GM19351 (cell line): Measurements from ENCODE around the gene SH3BP5.
A peak's percentile ranks its signal among the peaks of the same experiment; 100 is the strongest.

Experiments
- ATAC-seq: cut with Tn5 transposase; IDR thresholded peaks from one replicate; pipeline ENCODE4 v1.9.1; 2021; ENCODE audit warnings: mild to moderate bottlenecking, moderate library complexity; ENCODE audit not compliant: unreplicated experiment

Gene SH3BP5

DNA sequence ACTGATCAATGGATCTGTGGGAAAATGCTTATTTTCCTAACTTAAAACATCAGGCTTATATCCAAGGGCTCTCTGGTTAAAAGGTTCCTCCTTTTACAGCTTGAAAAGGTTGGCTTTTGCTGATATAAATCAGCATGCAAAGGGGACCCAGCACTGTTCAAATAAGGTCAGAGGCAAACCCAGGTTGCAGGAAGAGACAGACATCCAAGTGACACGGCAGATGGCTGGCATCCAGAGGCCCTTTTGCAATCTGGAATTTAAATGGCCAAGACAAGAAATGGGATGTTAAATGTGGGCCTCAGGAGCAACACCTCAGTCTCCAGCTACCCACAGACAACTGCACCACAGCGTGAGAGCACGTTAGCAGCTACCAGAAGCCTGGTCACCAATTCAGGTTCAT is 6.3 kb downstream of the SH3BP5 start:
- no peak for ATAC-seq

DNA sequence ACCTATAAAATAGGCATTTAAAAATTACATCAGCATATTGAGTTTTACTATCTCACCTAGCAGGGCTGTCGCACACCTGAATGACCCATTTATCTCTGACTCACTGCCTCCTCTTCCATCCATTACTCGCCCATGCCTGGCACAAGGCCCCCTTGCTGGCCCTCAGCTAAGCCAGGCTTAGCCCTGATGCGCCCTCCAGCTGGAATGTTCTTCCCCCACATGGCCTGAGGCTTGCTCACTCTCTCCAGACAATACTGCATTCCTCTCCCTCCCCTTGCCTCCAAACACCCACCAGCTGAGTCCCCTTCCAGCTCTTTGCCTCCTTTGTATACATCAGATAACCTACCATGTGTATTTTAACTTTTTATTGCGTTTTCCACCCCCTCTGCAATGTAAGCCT is 7.2 kb downstream of the SH3BP5 start:
- no peak for ATAC-seq

DNA sequence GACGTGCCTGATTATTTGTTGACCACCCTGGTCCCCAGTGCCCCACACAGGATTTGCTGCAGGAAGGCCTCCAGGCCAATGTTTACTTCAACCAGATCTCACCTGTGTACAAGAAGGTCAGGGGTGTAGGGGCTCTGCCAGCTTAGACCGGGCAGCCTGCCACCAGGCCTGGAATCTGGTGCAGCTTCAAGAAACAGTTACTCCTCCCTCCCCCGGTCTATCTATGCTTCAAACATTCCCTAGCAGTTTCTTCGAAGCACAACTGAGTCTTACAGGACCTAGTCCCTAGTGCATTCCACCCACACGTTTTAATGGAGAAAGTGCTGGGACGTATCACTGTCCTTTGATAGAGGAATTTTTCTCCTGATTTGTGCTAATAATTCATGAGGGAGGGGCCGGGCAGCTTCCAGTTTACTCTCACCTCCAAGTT is 8.0 kb downstream of the SH3BP5 start:
- no peak for ATAC-seq

DNA sequence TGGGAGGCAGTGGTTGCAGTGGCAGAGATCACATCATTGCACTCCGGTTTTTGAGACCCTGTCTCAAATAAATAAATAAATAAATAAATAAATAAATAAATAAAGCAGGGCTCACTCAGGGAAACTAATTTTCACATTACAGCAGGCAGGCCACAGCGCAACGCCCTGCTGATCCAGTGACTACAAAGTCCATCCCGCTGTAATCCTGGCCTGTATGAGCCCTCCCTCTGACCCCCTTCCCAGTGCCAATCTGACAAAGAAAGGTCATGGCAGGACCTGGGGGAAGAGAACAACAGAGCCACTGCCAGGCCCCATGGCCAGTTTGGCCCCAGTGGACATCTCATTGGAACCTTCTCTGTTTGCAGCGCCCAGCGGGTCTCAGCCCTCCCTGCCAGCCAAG is 9.3 kb downstream of the SH3BP5 start:
- no peak for ATAC-seq

DNA sequence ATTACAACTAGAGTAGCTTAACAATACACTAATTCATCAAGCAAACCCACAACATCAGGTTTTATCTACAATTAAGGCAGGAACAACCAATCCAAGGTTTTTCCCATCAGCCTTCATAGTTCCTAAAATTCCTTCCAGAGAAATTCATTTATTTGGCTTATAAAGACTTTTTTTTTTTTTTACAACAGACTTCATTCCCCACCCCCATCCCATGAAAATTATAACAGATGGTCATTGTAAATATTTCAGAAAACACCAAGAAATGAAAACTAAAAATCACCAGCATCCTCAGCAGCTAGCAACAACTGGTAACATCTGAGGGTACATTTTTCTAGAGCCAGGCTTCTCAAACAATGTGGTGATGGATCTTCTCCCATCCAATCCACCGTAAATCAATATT is 11.0 kb downstream of the SH3BP5 start:
- ATAC-seq: no peak

DNA sequence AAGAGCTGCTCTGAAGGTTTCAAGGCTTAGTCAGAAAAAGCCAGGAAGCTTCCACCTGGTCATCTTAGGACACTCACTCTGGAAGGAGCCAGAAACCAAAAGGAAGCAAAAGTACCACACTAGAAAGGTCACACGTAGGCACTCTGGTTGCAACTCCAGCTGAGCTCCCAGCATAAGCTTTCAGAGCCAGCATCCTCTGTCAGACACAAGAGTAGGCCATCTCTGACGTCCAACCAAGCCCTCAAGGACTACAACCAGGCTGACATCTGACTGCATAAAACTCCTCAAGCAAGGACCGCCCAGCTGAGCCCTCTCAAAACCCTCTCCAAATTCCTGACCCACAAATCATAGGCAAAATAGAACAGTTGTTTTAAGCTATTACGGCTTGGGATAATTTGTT is 12.8 kb downstream of the SH3BP5 start:
- no peak for ATAC-seq

DNA sequence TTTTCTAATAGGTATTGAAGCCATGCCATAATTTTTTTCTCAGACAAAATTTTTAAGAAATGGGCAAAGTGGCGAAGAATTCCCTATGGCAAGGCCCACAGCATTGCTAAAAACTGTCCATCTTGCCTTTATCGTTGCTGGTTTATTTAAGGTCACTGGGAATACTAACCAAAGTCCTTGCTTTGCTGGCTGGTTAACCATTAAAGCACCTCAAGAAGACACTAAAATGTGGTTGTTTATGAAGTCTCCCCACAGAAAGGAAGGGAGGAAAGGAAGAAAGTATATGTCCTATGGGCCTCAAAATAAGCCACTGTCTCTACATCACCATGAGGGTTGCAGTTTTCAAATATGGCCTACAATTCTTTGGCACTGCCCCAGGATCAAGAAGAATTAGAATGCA is 13.2 kb downstream of the SH3BP5 start:
- no peak for ATAC-seq

DNA sequence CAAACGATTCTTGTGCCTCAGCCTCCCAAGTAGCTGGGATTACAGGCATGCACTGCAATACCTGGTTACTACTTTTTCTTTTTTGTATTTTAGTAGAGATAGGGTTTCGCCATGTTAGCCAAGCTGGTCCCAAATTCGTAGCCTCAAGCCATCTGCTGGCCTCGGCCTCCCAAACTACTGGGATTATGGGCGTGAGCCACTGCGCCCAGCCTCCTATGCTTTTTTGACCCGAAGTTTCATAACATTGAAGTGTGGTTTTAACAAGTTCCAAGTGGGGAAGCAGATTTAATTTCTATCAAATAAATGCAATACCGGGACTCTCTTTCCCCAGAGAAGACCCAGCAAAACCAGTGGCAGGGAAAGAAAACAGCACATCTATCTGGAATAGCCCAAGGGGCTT is 13.7 kb downstream of the SH3BP5 start:
- ATAC-seq: no peak

DNA sequence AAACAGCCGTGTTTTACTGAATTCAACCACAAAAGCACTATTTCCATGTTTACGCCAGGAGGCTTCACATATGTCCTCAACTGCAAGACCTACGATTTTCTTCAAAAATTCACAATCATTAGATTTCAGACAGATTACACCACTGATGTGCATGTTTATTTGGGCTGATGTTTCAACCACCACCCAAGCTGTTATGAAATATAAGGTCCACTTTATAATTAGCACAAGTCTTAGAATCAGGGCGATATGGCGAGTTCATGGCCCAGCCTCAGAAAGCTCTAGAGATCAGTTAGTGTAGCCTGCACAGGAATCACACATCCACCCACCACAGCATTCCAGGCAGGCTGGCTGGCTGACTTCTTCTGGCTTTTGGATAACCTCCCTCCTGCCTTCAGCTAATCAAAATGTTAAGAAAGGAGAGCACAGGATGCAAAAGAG is 15.4 kb downstream of the SH3BP5 start:
- no peak for ATAC-seq

DNA sequence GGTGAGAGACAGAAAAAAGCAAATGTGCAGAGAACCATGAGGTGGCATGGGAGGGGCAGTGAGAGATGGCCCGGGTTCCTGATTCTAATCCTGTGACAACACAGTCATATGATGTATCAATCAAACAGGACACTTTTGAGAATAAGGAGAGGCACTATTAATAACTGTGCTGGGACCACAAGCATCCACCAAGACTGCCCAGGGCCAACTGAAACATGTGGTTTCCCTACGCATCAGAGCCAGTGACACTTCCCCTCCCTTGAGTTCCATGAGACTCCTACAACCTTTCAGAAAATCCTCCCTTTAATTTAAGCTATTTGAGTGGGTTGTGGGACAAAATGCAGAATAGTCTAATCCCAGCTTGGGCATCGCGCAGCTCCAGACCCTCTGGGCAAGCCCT is 17.4 kb downstream of the SH3BP5 start:
- ATAC-seq: no peak

DNA sequence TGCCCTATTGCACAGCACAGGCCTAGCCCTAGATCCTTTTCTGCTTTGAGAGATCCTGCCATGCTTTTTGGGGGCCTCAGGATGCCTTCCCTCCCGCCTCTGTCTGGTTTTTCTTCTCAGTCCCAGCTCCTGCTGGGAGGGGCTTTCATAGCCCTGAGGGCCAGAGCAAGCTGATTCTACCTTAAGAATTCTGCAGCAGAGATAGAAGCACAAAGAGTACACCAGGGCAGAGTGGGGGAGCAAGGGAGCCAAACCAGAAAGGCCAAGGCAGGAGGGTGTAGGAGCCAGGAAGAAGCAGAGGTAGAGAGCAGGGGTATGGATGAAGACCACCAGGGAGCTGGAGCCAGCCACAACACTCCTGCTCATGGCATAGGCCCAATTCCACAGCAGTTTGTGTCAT is 18.1 kb downstream of the SH3BP5 start:
- no peak for ATAC-seq

DNA sequence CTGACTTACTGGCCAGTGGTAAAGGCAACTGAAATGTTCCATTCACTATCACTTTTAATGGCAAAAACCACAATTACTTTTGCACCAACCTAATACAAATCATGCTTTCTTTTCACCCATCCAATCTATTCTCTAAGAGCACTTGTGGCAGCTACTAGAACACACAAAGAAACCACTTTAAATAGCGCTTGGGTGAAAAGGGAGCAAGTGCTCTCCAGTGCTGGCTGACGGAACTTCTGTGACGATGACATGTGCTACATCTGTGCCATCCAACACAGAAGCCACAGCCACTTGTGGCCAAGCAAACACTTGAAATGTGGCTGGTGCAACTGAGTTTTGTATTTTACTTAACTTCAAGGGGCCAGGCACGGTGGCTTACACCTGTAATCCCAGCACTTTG is 18.9 kb downstream of the SH3BP5 start:
- no peak for ATAC-seq

DNA sequence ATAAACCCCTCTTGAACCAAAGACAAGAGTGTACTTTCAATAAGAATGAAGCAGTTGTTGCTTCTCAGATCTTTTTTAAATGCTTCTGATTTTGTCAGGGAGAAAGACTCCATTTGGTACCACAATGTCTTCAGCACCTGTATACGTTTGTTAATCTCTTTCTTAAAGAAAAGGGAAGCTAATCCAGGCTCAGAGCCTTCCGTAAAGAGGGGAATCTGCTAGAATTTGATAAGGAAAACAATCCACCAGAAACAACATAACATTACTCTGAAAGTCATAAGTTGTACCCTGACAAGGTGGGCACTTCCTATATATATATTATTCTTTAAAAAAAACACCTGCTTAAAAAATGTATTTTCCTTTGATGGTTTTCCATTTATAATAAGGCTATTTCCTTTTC is 19.8 kb downstream of the SH3BP5 start:
- ATAC-seq: no peak

DNA sequence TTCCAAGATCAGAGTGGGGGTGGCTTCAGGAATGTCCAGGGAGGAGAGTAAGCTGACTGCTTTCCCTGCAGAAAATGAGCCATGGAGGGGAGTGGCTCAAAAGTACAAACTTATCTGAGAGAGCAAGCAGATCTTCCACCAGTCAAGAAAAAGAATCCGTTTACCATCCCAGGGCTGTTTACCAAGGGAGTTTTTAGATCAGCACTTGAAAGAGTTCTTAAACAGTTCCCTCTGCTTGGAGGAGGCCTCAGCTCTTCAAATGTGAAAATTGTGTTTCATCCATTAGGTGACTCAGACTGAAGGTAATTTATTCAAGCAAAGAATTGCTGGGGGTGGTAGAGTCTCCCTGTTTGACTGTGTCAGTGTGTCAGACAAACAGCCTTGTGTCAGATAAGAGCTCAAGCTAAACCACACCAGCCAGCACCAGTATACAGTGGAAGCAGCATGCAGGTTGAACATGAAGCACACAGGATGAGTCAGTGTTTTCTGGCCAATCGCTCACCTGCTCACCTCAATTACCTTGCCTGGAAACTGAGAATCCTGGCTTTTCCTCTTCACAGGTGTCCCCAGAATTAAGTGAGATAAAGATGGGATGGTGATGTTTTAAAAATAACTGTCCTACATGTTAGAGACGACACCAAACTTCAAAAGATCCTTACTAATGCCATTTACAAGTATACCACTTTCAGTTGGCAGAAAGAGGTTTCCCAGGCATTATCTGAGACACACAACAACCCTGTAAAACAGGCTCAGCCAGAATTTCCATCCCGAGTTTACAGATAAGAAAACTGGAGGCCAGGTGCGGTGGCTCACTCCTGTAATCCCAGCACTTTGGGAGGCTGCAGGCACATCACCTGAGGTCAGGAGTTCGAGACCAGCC is 21.7 kb downstream of the SH3BP5 start:
- ATAC-seq: peak; percentile 91

DNA sequence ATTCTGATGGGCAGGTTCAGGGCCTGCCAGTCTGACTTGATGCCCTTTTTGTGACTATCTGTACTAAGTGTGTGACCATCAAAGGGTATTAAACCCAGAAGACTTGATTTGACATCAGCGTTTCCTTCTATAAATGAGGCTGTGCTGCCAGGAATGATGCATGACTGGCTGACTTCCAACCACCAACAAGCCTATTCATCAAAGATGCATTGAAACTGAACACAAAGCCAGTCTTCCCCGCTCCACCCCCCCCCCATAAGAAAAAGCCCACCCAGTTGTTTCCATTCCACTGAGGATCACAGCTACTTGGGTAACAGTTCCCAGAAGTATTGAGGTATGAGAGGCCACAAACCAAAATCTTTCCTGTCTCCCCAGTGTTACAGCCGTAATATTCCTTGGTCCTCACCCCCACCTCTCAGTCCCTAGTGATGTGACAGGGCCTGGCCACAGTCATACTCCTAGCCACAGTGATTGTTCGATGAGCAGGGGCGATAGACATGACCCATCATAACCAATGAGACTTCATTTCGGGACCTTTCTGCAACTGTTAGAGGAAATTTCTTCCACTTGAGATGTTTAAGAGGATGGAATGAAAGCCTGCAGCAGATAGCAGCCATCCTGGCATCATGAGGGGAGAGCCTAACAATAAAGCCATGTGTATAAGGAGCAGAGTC is 22.6 kb downstream of the SH3BP5 start:
- no peak for ATAC-seq

DNA sequence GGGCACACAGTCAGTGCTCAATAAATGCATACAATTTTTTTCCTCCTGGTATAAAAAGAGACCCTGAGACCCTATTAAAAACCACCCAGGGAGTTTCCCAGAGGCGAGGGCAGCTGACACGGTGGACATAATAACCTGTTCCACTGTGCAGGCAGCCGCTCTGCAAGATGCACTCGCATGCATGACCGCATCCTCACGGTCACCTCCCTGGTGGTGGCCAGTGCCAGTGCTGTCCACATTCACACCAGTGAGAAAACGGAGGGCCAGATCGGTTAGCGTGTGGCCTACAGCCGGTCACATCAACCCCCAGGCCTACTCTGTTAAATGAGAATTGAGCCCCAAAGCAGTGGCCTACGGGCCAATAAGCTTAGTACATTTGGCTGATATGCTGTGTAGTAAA is 24.8 kb downstream of the SH3BP5 start:
- no peak for ATAC-seq

DNA sequence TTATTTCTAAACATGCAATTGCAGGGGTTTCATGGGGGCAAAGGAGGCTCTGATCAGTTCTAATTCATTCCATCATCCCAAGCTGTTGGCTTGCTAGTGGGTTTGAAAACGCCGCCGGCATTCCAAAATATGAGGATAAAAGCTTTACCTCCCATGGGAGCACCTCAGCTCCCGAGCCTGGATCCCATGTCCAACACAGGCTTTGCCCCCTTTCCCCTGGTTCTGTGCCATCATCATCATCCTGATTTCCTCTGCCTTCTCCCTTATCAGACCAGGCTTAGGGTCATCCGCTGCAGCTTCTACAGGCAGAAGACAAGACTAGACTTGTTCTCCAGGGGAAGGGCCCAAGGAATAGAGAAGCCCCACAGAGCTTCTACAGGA is 25.4 kb downstream of the SH3BP5 start:
- no peak for ATAC-seq

DNA sequence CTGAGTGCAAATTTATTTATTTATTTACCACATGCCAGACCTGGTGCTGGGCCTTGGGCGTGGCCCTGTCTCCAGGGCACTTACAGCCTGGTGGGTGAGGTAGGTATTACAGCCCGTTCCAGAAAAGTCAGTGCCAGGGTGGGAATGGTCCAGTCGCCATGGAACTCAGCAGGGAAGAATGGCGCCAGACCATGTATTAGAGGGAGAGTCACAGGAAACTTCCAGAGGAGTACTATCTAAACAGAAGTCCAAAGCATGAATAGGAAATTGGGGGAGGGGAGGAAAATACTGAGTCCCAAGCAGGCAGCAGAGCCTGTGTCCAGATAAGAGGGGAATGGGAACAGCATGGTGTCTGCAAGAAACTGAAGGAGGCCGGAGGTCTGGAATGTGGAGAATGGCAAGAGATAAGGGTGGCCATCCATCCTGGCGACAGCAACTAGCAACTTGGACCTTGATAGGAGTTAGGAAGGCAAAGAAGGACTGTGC is 27.0 kb downstream of the SH3BP5 start:
- no peak for ATAC-seq

DNA sequence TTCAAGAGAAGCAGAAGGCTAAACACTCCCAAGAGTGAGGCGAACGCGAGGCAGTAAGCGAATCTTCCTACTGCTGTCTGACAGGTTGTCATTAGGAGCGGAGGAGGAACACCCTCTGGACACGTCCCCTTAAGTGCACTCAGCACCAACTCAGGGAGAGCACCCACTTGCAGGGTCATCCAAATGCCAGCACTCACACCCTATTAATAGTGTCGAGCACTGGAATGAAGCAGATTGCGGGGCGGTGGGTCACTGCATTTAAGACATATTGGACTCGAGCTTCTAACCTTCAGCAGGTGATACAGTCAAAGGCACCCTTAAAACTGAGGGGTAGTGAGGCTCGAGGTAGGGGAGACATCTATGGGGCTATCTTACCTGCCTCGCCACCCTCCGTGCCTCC is 28.7 kb downstream of the SH3BP5 start:
- ATAC-seq: no peak

DNA sequence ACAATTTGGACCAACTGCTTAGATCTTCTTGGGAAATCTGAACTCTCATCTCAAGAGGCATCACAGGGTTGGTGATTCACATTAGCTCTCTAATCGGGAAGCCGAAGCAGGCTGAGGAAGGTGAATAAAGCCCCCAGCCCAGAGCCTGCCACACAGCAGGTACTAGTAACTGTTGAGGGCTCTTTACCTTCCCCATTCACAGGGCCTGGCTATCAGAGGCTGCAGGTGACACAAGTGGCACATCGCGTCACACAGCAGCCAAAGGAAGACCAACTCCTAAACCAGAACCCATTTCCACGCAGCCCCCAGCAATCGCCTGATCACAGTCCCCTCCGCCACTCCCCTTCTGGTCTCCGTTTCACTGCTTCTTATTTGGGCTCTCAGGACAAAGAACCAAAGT is 29.2 kb downstream of the SH3BP5 start:
- ATAC-seq: no peak

DNA sequence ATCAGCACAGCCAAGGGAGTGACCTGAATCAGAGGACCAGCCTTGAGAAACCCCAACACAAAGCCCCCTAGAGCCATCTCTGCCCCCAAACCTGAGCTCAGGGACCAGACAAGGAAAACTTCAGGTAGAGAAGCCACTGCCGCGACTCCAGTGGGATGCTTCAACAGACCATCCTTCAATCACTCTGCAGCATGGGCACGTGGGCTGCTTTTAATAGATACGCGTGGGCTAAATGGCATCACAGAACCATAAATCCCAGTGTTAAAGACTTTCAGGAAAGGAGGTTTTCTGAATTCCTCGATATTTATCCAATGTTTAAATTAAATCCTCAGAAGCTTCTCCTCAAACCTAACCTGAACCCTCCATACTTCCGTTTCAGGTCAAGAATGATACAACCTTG is 30.6 kb downstream of the SH3BP5 start:
- no peak for ATAC-seq

DNA sequence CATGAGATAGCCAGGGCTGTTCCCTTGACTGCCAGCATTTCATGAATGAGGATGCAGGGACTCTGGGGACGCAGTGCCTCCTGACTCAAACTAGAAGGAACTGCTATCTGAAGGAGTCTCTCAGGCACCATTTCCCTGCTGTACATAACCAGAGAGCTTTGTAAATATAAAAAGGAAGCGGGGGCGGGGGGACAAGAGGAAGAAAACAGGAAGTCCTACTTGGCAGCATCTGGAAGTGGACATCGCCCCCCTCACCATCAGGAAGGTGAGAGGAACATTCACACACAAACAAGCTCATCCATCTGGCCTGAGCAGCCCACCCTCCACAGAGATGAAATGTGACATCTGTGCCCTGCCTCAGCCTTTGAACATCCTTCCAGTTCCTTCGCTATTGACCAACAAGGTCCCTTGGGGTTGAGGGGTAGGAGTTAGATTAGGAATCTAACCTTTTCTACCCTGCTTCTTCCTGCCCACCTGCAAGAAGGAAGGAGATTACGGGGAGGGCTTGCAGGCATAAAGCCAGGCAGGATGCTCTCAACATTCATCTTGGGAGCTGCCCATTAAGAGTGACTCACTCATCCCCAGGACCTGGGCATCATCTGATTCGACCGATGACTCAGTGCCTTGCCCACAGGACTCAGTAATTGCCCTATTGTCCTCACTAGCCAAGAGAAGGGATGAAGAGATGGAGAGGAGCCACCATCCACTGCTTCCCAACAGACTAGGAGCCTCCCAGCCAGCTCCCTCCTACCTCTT is 31.9 kb downstream of the SH3BP5 start:
- ATAC-seq: no peak
